AG09309 (cell line): ENCODE data around the gene ATP6V0A4.

ENCODE experiments used
- DNase-seq: peaks from one replicate; pipeline ENCODE4 v3.0.0-alpha.2; 2010; ENCODE audit warnings: low read depth
- H3K4me3 ChIP-seq: 2 replicates; pipeline ENCODE4 v1.5.1; 2011; ENCODE audit warnings: mild to moderate bottlenecking, low read depth, low read length, moderate library complexity; ENCODE audit not compliant: control insufficient read depth
- CTCF ChIP-seq: IDR thresholded peaks from 2 replicates; pipeline ENCODE4 v1.5.1; 2011; ENCODE audit warnings: mild to moderate bottlenecking, low read depth, low read length, inconsistent platforms; ENCODE audit not compliant: insufficient read depth, control insufficient read depth; ENCODE audit errors: missing control alignments

Gene ATP6V0A4

GRCh38 chr7:138684340-138684739, 113.7 kb downstream of the ATP6V0A4 start:
- TF ChIP-seq CTCF, result no peak
- DNase-seq, result no peak
- no peak overlapping the region for H3K4me3 ChIP-seq

GRCh38 chr7:138679793-138680192, 118.2 kb downstream of the ATP6V0A4 start:
- no peak overlapping the region for H3K4me3 ChIP-seq
- no peak for TF ChIP-seq CTCF
- DNase-seq, result no peak

GRCh38 chr7:138670594-138670993, 127.4 kb downstream of the ATP6V0A4 start:
- DNase-seq, result no peak
- TF ChIP-seq CTCF, result no peak
- H3K4me3 ChIP-seq, result no peak overlapping the region

- TF ChIP-seq CTCF, result no peak
- no peak overlapping the region for H3K4me3 ChIP-seq
- DNase-seq, result no peak
These were observed 128.6 kb downstream of the ATP6V0A4 start for GRCh38 chr7:138669364-138669763.

GRCh38 chr7:138668946-138669345, 129.1 kb downstream of the ATP6V0A4 start:
- no peak overlapping the region for H3K4me3 ChIP-seq
- DNase-seq, result no peak
- no peak for TF ChIP-seq CTCF

- DNase-seq, result no peak
- no peak for TF ChIP-seq CTCF
- no peak overlapping the region for H3K4me3 ChIP-seq
These were observed 129.8 kb downstream of the ATP6V0A4 start for GRCh38 chr7:138668229-138668596.
